Activated B cell treated with CpG ODN at 0.5 μM for 24 hours (primary cell): Measurements from ENCODE around the gene MEDAG. TPM values are rescaled to one million over a fixed set of nuclear protein-coding genes. Genes with fewer than 3 reads are reported as not detected.

ENCODE experiments used
- ATAC-seq: fragments of 200-7000 bp; cut with Tn5 transposase; one replicate; pipeline ENCODE4 v1.10.0; 2021; ENCODE audit warnings: low read depth, mild to moderate bottlenecking, moderate library complexity
- CTCF ChIA-PET: fragments of 350-600 bp; sonication (Branson Sonifier 250); formaldehyde crosslinking; loops from one replicate; lab custom pipeline; 2021; ENCODE audit warnings: antibody characterized with exemption; lab: Charles Lee
- POLR2A ChIA-PET: fragments of 350-600 bp; sonication (Branson Sonifier 250); formaldehyde crosslinking; loops from one replicate; lab custom pipeline; 2021; ENCODE audit warnings: antibody characterized with exemption; lab: Charles Lee
- DNase-seq: peaks from one replicate; pipeline ENCODE4 v3.0.0; 2022
- H3K27ac Mint-ChIP-seq: one replicate; pipeline ENCODE4 v1.8.0; 2020; ENCODE audit warnings: mixed read lengths
- H3K27me3 Mint-ChIP-seq: one replicate; pipeline ENCODE4 v1.8.0; 2021; ENCODE audit warnings: mixed read lengths
- H3K36me3 Mint-ChIP-seq: one replicate; pipeline ENCODE4 v1.8.0; 2021; ENCODE audit warnings: low read depth, mixed read lengths
- H3K4me1 Mint-ChIP-seq: one replicate; pipeline ENCODE4 v1.8.0; 2021; ENCODE audit warnings: mixed read lengths
- H3K4me3 Mint-ChIP-seq: one replicate; pipeline ENCODE4 v1.8.0; 2020; ENCODE audit warnings: mild to moderate bottlenecking, mixed read lengths
- H3K9me3 Mint-ChIP-seq: one replicate; pipeline ENCODE4 v1.8.0; 2020; ENCODE audit warnings: mixed read lengths
- CTCF ChIP-seq: fragments of 200-600 bp; IDR thresholded peaks from one replicate; pipeline ENCODE4 v1.8.0; 2022; ENCODE audit warnings: antibody characterized with exemption, mild to moderate bottlenecking
- intact Hi-C: fragments of 100-400 bp; cut with micrococcal nuclease; formaldehyde crosslinking; loops from one replicate; pipeline ENCODE4 v1.15.1; 2024
- total RNA-seq: library from RNA; stranded (reverse); gene quantifications from 2 replicates; pipeline ENCODE4 v1.2.3, GENCODE V29; 2022

Gene MEDAG
- not detected in 2 replicates for total RNA-seq

- no peak for ATAC-seq
- no peaks in the 10 kb centered on the region for H3K9me3 Mint-ChIP-seq
- no peak within 1 kb of the TSS for H3K4me3 Mint-ChIP-seq
Observed at GRCh38 chr13:30905932-30906383, at the start of gene MEDAG. TSS of gene MEDAG (plus strand) at chr13:30906271. CDS start at chr13:30906516, 245 bp downstream.

GRCh38 chr13:30857018-30857417 lies 49.1 kb upstream of the MEDAG start:
- no peak for TF ChIP-seq CTCF
- CTCF ChIA-PET = interaction anchor here (2.9 kb wide), 1 partner anchor 8 kb away, joined by 12 read pairs; no protein-coding TSS in a partner anchor
- H3K4me3 Mint-ChIP-seq = no peak overlapping the region
- DNase-seq (no peak), ATAC-seq (no peak)
- H3K27me3 Mint-ChIP-seq = no peaks in the 10 kb centered on the region
- POLR2A ChIA-PET = interaction anchor here (0.6 kb wide), 1 partner anchor 13 kb away, joined by 3 read pairs; no protein-coding TSS in a partner anchor
- H3K36me3 Mint-ChIP-seq = no peaks in the 10 kb centered on the region
- no peaks in the 10 kb centered on the region for H3K4me1 Mint-ChIP-seq
- intact Hi-C loops = no loop called here
- no peak overlapping the region for H3K27ac Mint-ChIP-seq
- H3K9me3 Mint-ChIP-seq = peaks cover 4% of the 10 kb centered on the region

More at GRCh38 chr13:30905932-30906383, at the start of gene MEDAG:
- ChIA-PET POLR2A (no interaction called here), CTCF (no interaction called here)
- Mint-ChIP-seq H3K27me3 (peaks cover 57% of the 10 kb centered on the region), H3K36me3 (no peaks in the 10 kb centered on the region), H3K27ac (no peak within 1 kb of the TSS), H3K4me1 (peaks cover 7% of the 10 kb centered on the region)
- intact Hi-C loops = no loop called here
- no peak for DNase-seq
- no peak for TF ChIP-seq CTCF

- TF ChIP-seq CTCF = no peak
- ATAC-seq (no peak), DNase-seq (no peak)
- ChIA-PET CTCF (interaction anchor here (2.9 kb wide), 1 partner anchor 8 kb away, joined by 12 read pairs; no protein-coding TSS in a partner anchor), POLR2A (no interaction called here)
- no peaks in the 10 kb centered on the region for H3K36me3 Mint-ChIP-seq
- H3K4me3 Mint-ChIP-seq = no peak overlapping the region
- H3K4me1 Mint-ChIP-seq = no peaks in the 10 kb centered on the region
- H3K27ac Mint-ChIP-seq = no peak overlapping the region
- intact Hi-C loops = no loop called here
- peaks cover 4% of the 10 kb centered on the region for H3K9me3 Mint-ChIP-seq
- H3K27me3 Mint-ChIP-seq = no peaks in the 10 kb centered on the region
Observed at GRCh38 chr13:30857636-30858035, 48.4 kb upstream of the MEDAG start.

GRCh38 chr13:30859326-30859725 lies 46.7 kb upstream of the MEDAG start:
- Mint-ChIP-seq H3K36me3 (no peaks in the 10 kb centered on the region), H3K27me3 (no peaks in the 10 kb centered on the region), H3K9me3 (peaks cover 4% of the 10 kb centered on the region), H3K27ac (no peak overlapping the region), H3K4me1 (no peaks in the 10 kb centered on the region), H3K4me3 (no peak overlapping the region)
- intact Hi-C loops = no loop called here
- CTCF ChIA-PET = no interaction called here
- no peak for DNase-seq
- POLR2A ChIA-PET = no interaction called here
- no peak for TF ChIP-seq CTCF
- ATAC-seq = no peak

- Mint-ChIP-seq H3K4me3 (no peak overlapping the region), H3K27me3 (peaks cover 4% of the 10 kb centered on the region), H3K4me1 (peaks cover 1% of the 10 kb centered on the region), H3K27ac (no peak overlapping the region), H3K9me3 (peaks cover 4% of the 10 kb centered on the region), H3K36me3 (no peaks in the 10 kb centered on the region)
- POLR2A ChIA-PET = no interaction called here
- ATAC-seq (no peak), DNase-seq (no peak)
- CTCF ChIA-PET = no interaction called here
- no peak for TF ChIP-seq CTCF
- intact Hi-C loops = no loop called here
Observed at GRCh38 chr13:30861163-30861562, 44.9 kb upstream of the MEDAG start.
